Adipose tissue (tissue), 3 donors: Measurements from ENCODE around the gene PLN. TPM values are rescaled to one million over a fixed set of nuclear protein-coding genes. Genes with fewer than 3 reads are reported as not detected.

Experiments used
- H3K27ac ChIP-seq: one replicate; pipeline ENCODE4 v1.5.1; 2013; ENCODE audit warnings: low read depth, low read length
- WGBS, 3 donors: extraction: QIAGEN DNeasy Blood & Tissue Kit; methylation state at CpG; one replicate each; pipeline ENCODE4 v1.1.7; 2013; 5-methylcytosine and 5-hydroxymethylcytosine counted together
- polyA plus RNA-seq, 3 donors: library from polyadenylated mRNA; stranded (reverse); fragments of 200-250 nt; gene quantifications; one replicate each; pipeline ENCODE4 v1.2.3, GENCODE V29; 2013
- donor health status: healthy with polysubstance abuse.
- donor health status: Bipolar disorder and iron deficiency.
- donor health status: healthy.

The PLN gene
- polyA plus RNA-seq, 3 donors: 1.1 to 15.3 (median 8.3) TPM

GRCh38 chr6:118598324-118598723 lies 50.2 kb downstream of the PLN start:
- WGBS, 3 donors: 81 to 95% (median 82%) methylated on average over 2 of the region's 2 CpGs
- H3K27ac ChIP-seq: no peak overlapping the region

GRCh38 chr6:118602300-118602699 lies 54.2 kb downstream of the PLN start:
- no peak overlapping the region for H3K27ac ChIP-seq

GRCh38 chr6:118603372-118603771 lies 55.3 kb downstream of the PLN start:
- H3K27ac ChIP-seq: no peak overlapping the region
- 96 to 97% (median 96%) methylated on average over 2 of the region's 2 CpGs for WGBS, 3 donors

More at GRCh38 chr6:118602300-118602699, 54.2 kb downstream of the PLN start:
- 79 to 96% (median 96%) methylated on average over 2 of the region's 2 CpGs for WGBS, 3 donors

- WGBS, 3 donors: 30 to 62% (median 60%) methylated on average over 3 of the region's 3 CpGs
- H3K27ac ChIP-seq: no peak overlapping the region
Observed at GRCh38 chr6:118606268-118606667, 58.2 kb downstream of the PLN start.

- no peak overlapping the region for H3K27ac ChIP-seq
Observed at GRCh38 chr6:118606858-118607257, 58.8 kb downstream of the PLN start.

More at GRCh38 chr6:118606858-118607257, 58.8 kb downstream of the PLN start:
- WGBS, 3 donors: 39 to 84% (median 81%) methylated on average over 5 of the region's 5 CpGs

Other genes starting within 250 kb of the PLN start
- gene CEP85L, start 103.3 kb downstream of the PLN start, polyA plus RNA-seq: 1 to 10 TPM; 1.0 to 2.0 (median 1.6) TPM